ENCODE measurements around the gene PXN.

DNA sequence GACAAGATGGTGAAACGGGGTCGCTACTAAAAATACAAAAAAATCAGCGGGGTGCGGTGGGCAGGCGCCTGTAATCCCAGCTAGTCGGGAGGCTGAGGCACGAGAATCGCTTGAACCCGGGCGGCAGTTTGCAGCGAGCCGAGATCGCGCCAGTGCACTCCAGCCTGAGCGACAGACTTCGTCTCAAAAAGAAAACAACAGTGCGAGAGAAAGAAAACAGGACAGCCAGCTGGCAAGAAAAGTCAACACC is 26.8 kb upstream of the PXN start:
- TF ChIP-seq, protein P1, sequence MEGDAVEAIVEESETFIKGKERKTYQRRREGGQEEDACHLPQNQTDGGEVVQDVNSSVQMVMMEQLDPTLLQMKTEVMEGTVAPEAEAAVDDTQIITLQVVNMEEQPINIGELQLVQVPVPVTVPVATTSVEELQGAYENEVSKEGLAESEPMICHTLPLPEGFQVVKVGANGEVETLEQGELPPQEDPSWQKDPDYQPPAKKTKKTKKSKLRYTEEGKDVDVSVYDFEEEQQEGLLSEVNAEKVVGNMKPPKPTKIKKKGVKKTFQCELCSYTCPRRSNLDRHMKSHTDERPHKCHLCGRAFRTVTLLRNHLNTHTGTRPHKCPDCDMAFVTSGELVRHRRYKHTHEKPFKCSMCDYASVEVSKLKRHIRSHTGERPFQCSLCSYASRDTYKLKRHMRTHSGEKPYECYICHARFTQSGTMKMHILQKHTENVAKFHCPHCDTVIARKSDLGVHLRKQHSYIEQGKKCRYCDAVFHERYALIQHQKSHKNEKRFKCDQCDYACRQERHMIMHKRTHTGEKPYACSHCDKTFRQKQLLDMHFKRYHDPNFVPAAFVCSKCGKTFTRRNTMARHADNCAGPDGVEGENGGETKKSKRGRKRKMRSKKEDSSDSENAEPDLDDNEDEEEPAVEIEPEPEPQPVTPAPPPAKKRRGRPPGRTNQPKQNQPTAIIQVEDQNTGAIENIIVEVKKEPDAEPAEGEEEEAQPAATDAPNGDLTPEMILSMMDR (conservative IDR thresholded peaks at IDR 0.05 in 1 of 2, IDR thresholded peaks at IDR 0.05 in 1 of 2; ENCODE audit: extremely low read depth in 1 of 2, insufficient read depth in 1 of 2, low read depth in 1 of 2, low read length in 2 of 2) = no peak
- no peak for TF ChIP-seq EZH2 (IDR thresholded peaks at IDR 0.05; ENCODE audit: borderline replicate concordance, low read length)
